Neuronal stem cell (in vitro differentiated cells): ENCODE measurements around the gene ZFTA. TPM values are rescaled to one million over a fixed set of nuclear protein-coding genes. Genes with fewer than 3 reads are reported as not detected.

Source experiments
- DNase-seq: peaks from one replicate; pipeline ENCODE4 v3.0.0-alpha.2; 2013; ENCODE audit warnings: low spot score
- H2AFZ ChIP-seq: one replicate; pipeline ENCODE4 v1.6.1; 2013; ENCODE audit warnings: mild to moderate bottlenecking, low read length, inconsistent platforms
- H2AK5ac ChIP-seq: 2 replicates; pipeline ENCODE4 v1.6.1; 2013; ENCODE audit warnings: low read depth, mild to moderate bottlenecking, inconsistent platforms, low read length, moderate library complexity, mixed read lengths
- H2BK120ac ChIP-seq: 2 replicates; pipeline ENCODE4 v1.6.1; 2013; ENCODE audit warnings: low read depth, mild to moderate bottlenecking, inconsistent platforms, low read length, moderate library complexity, mixed read lengths
- H2BK12ac ChIP-seq: one replicate; pipeline ENCODE4 v1.6.1; 2013; ENCODE audit warnings: low read length, inconsistent platforms
- H2BK15ac ChIP-seq: 2 replicates; pipeline ENCODE4 v1.6.1; 2013; ENCODE audit warnings: mild to moderate bottlenecking, low read length, inconsistent platforms, mixed read lengths
- H2BK5ac ChIP-seq: one replicate; pipeline ENCODE4 v1.6.1; 2013; ENCODE audit warnings: inconsistent platforms, mild to moderate bottlenecking, low read length, moderate library complexity
- H3K14ac ChIP-seq: one replicate; pipeline ENCODE4 v1.6.1; 2013; ENCODE audit warnings: low read length, inconsistent platforms
- H3K18ac ChIP-seq: 2 replicates; pipeline ENCODE4 v1.6.1; 2013; ENCODE audit warnings: low read length, inconsistent platforms
- H3K23ac ChIP-seq: 2 replicates; pipeline ENCODE4 v1.6.1; 2013; ENCODE audit warnings: low read depth, mild to moderate bottlenecking, mixed read lengths, low read length, inconsistent platforms; ENCODE audit not compliant: poor library complexity
- H3K27ac ChIP-seq: replicated peaks from 3 replicates; pipeline ENCODE4 v1.5.1; 2013; ENCODE audit warnings: low read length, inconsistent platforms
- H3K27me3 ChIP-seq, 3 experiments: 2 replicates each; pipeline ENCODE4 v1.6.1; 2013; ENCODE audit warnings: low read length in 3 of 3, mild to moderate bottlenecking in 2 of 3, inconsistent platforms in 1 of 3, low read depth in 1 of 3, mixed read lengths in 1 of 3, moderate library complexity in 1 of 3; ENCODE audit not compliant: control insufficient read depth in 3 of 3, insufficient read depth in 3 of 3
- H3K36me3 ChIP-seq, 2 donors: replicated peaks in 1 of 2; 2 replicates each; pipeline ENCODE4 v1.6.1; 2013; ENCODE audit warnings: low read length in 2 of 2; ENCODE audit not compliant: control insufficient read depth in 2 of 2, insufficient read depth in 2 of 2
- H3K4ac ChIP-seq: 2 replicates; pipeline ENCODE4 v1.6.1; 2013; ENCODE audit warnings: inconsistent platforms, mild to moderate bottlenecking, low read length, moderate library complexity
- H3K4me1 ChIP-seq, 2 donors: 1 replicate in 1 of 2; 2 replicates in 1 of 2; pipeline ENCODE4 v1.6.1; 2013; ENCODE audit warnings: low read length in 2 of 2, low read depth in 1 of 2; ENCODE audit not compliant: control insufficient read depth in 2 of 2, insufficient read depth in 1 of 2
- H3K4me2 ChIP-seq: one replicate; pipeline ENCODE4 v1.6.1; 2013; ENCODE audit warnings: mild to moderate bottlenecking, low read length, inconsistent platforms; ENCODE audit not compliant: insufficient read depth, poor library complexity, severe bottlenecking
- H3K4me3 ChIP-seq, 2 donors: 2 replicates each; pipeline ENCODE4 v1.5.1; 2013; ENCODE audit warnings: low read length in 2 of 2, mild to moderate bottlenecking in 2 of 2, inconsistent platforms in 1 of 2, moderate library complexity in 1 of 2
- H3K79me1 ChIP-seq: one replicate; pipeline ENCODE4 v1.6.1; 2013; ENCODE audit warnings: low read depth, mild to moderate bottlenecking, inconsistent platforms, low read length, moderate library complexity
- H3K9ac ChIP-seq: one replicate; pipeline ENCODE4 v1.6.1; 2013; ENCODE audit warnings: mild to moderate bottlenecking, low read depth, low read length, inconsistent platforms; ENCODE audit not compliant: poor library complexity
- H3K9me3 ChIP-seq, 2 donors: replicated peaks in 1 of 2; 2 replicates each; pipeline versions ENCODE3 to v1.6.1; 2013; ENCODE audit warnings: low read length in 2 of 2, mild to moderate bottlenecking in 2 of 2, inconsistent platforms in 1 of 2, low read depth in 1 of 2, mixed read lengths in 1 of 2, moderate library complexity in 1 of 2; ENCODE audit not compliant: control insufficient read depth in 2 of 2, insufficient read depth in 1 of 2
- H4K8ac ChIP-seq: one replicate; pipeline ENCODE4 v1.6.1; 2013; ENCODE audit warnings: low read depth, mild to moderate bottlenecking, inconsistent platforms, low read length, moderate library complexity
- H4K91ac ChIP-seq: one replicate; pipeline ENCODE4 v1.6.1; 2013; ENCODE audit warnings: low read length, low read depth, mild to moderate bottlenecking, inconsistent platforms; ENCODE audit not compliant: poor library complexity
- WGBS, 2 donors: extraction: QIAGEN DNeasy Blood & Tissue Kit; methylation state at CpG; one replicate each; pipeline ENCODE4 v1.1.7; 2013; ENCODE audit warnings: missing lambda C conversion rate in 2 of 2, mixed read lengths in 1 of 2; ENCODE audit not compliant: insufficient read length in 2 of 2, insufficient replicate concordance in 1 of 2; ENCODE audit errors: extremely low coverage in 2 of 2; 5-methylcytosine and 5-hydroxymethylcytosine counted together
- polyA plus RNA-seq, 2 experiments: library from polyadenylated mRNA; stranded (reverse); fragments of 200-250 nt; gene quantifications; one replicate each; pipeline ENCODE4 v1.2.3, GENCODE V29; 2013

Gene ZFTA
- 30.6 TPM for polyA plus RNA-seq (2013, experiment 1 of 2)
- polyA plus RNA-seq (2013, experiment 2 of 2) = 29.7 TPM

GRCh38 chr11:63768237-63769041 lies at the start of gene ZFTA:
Gene ZFTA (minus strand): TSS chr11:63768775. CDS start chr11:63768622, 153 bp downstream.
- no peak within 1 kb of the TSS for H2BK120ac ChIP-seq
- H4K8ac ChIP-seq = no peak within 1 kb of the TSS
- peak within 1 kb of the TSS; percentile 90 for H3K9ac ChIP-seq
- no CpG with 5 or more reads among the region's 113 CpGs for WGBS, 2 donors
- peaks cover 9% of the 10 kb centered on the region for H3K79me1 ChIP-seq
- H2AK5ac ChIP-seq = peak within 1 kb of the TSS; percentile 72
- H3K27ac ChIP-seq = peak within 1 kb of the TSS; percentile 97
- H3K23ac ChIP-seq = no peak within 1 kb of the TSS
- H2BK5ac ChIP-seq = peak within 1 kb of the TSS; percentile 93
- H3K36me3 ChIP-seq = peaks cover 6 to 27% of the 10 kb centered on the region in 2 donors
- peak within 1 kb of the TSS; percentile 92 to 94 for H3K4me3 ChIP-seq
- peaks cover 29 to 31% of the 10 kb centered on the region in 2 donors for H3K4me1 ChIP-seq
- H3K4me2 ChIP-seq = peak within 1 kb of the TSS; percentile 95
- peak within 1 kb of the TSS; percentile 93 for H2BK15ac ChIP-seq
- H2BK12ac ChIP-seq = no peak within 1 kb of the TSS
- H3K18ac ChIP-seq = peak within 1 kb of the TSS; percentile 98
- H3K14ac ChIP-seq = peak within 1 kb of the TSS; percentile 60
- peak within 1 kb of the TSS; percentile 60 for H4K91ac ChIP-seq
- peak within 1 kb of the TSS; percentile 2 for H3K4ac ChIP-seq
- no peaks in the 10 kb centered on the region for H3K9me3 ChIP-seq
- H2AFZ ChIP-seq = peak within 1 kb of the TSS; percentile 80
- DNase-seq = peak; percentile 72
- no peaks in the 10 kb centered on the region for H3K27me3 ChIP-seq

DNA sequence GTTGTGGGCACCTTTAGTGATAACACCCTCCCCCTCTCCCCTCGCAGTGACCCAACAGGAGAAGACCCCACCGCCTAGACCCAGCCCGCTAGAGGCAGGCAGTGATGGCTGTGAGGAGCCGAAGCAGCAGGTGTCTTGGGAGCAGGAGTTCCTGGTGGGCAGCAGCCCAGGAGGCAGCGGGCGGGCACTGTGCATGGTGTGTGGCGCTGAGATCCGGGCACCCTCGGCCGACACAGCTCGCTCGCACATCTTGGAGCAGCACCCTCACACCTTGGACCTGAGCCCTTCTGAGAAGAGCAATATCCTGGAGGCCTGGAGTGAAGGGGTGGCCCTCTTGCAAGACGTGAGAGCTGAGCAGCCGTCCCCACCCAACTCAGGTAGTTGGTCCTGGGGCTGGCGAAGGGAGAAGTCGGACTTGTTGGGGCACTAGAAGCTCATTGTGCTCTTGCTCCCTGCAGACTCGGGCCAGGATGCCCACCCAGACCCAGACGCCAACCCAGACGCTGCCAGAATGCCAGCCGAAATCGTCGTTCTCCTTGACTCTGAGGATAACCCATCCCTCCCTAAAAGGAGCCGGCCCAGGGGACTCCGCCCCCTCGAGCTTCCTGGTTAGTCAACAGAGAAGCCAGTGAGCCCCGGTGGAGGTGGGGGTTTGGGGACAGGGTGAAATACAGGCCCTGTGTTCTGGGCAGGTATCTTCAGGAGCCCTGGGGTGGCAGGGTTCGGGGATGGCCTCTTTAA lies 49.4 kb upstream of the ZFTA start:
- Histone ChIP-seq H3K4me3 (no peak overlapping the region), H3K36me3 (peaks cover 49 to 83% of the 10 kb centered on the region in 2 donors), H3K79me1 (peaks cover 22% of the 10 kb centered on the region)

DNA sequence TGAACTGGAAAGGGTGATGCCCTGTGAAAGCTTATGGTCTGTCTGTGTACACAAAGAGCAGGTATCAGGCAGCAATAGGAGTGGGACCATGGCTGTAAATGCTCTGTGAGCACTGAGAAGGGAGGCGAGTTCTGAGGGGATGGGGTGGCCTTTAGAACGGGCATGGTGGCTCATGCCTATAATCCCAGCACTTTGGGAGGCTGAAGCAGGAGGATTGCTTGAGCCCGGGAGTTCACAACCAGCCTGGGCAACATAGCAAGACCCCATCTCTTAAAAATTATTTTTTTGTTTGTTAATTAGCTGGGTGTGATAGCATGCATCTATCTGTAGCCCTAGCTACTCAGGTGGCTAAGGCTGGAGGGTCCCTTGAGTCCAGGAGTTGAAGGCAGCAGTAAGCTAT lies 48.2 kb upstream of the ZFTA start:
- H3K18ac ChIP-seq = no peak overlapping the region
- peaks cover 3% of the 10 kb centered on the region in 2 donors for H3K9me3 ChIP-seq
- no peak overlapping the region for H3K27ac ChIP-seq
- no peak overlapping the region for H4K91ac ChIP-seq
- no peak overlapping the region for H2BK15ac ChIP-seq
- no peak for DNase-seq
- H3K14ac ChIP-seq = no peak overlapping the region
- H3K36me3 ChIP-seq = peaks cover 38 to 71% of the 10 kb centered on the region in 2 donors
- H3K27me3 ChIP-seq = no peaks in the 10 kb centered on the region
- no peak overlapping the region for H2AFZ ChIP-seq
- H3K9ac ChIP-seq = no peak overlapping the region
- no peak overlapping the region for H3K4me2 ChIP-seq
- H2BK12ac ChIP-seq = no peak overlapping the region
- peaks cover 19% of the 10 kb centered on the region for H3K79me1 ChIP-seq
- H3K4me1 ChIP-seq = peaks cover 10 to 14% of the 10 kb centered on the region in 2 donors
- H2BK5ac ChIP-seq = no peak overlapping the region
- no peak overlapping the region for H3K4me3 ChIP-seq
- H3K4ac ChIP-seq = no peak overlapping the region
- no peak overlapping the region for H2AK5ac ChIP-seq
- no CpG with 5 or more reads among the region's 3 CpGs for WGBS, 2 donors
- H4K8ac ChIP-seq = no peak overlapping the region
- no peak overlapping the region for H3K23ac ChIP-seq
- H2BK120ac ChIP-seq = no peak overlapping the region

More for the DNA sequence above, 49.4 kb upstream of the ZFTA start:
- Histone ChIP-seq H3K23ac (no peak overlapping the region), H3K14ac (no peak overlapping the region), H2BK5ac (no peak overlapping the region), H3K4me1 (peaks cover 6 to 10% of the 10 kb centered on the region in 2 donors), H3K27me3 (no peaks in the 10 kb centered on the region), H3K4me2 (no peak overlapping the region), H2BK120ac (no peak overlapping the region), H3K4ac (no peak overlapping the region), H4K91ac (no peak overlapping the region), H2BK12ac (no peak overlapping the region), H3K27ac (no peak overlapping the region), H3K9me3 (peaks cover 3% of the 10 kb centered on the region in 2 donors), H2AK5ac (no peak overlapping the region), H2BK15ac (no peak overlapping the region), H2AFZ (no peak overlapping the region), H4K8ac (no peak overlapping the region), H3K9ac (no peak overlapping the region), H3K18ac (no peak overlapping the region)
- no CpG with 5 or more reads among the region's 27 CpGs for WGBS, 2 donors
- DNase-seq = no peak

- Histone ChIP-seq H4K91ac (no peak overlapping the region), H3K14ac (no peak overlapping the region), H2BK15ac (no peak overlapping the region), H4K8ac (no peak overlapping the region), H3K4me2 (no peak overlapping the region), H2BK12ac (no peak overlapping the region), H2BK5ac (no peak overlapping the region), H3K18ac (no peak overlapping the region), H3K9ac (no peak overlapping the region), H3K27ac (no peak overlapping the region), H3K79me1 (peaks cover 19% of the 10 kb centered on the region), H3K36me3 (peaks cover 32 to 65% of the 10 kb centered on the region in 2 donors), H3K9me3 (peaks cover 3% of the 10 kb centered on the region in 2 donors), H3K4me1 (peaks cover 10 to 17% of the 10 kb centered on the region in 2 donors), H3K4me3 (peak overlapping the region in 1 of 2 donors; percentile 12), H3K27me3 (no peaks in the 10 kb centered on the region), H2AFZ (no peak overlapping the region), H2BK120ac (no peak overlapping the region), H3K23ac (no peak overlapping the region), H3K4ac (no peak overlapping the region), H2AK5ac (no peak overlapping the region)
- no CpG with 5 or more reads among the region's 6 CpGs for WGBS, 2 donors
- DNase-seq = no peak
Measured at GRCh38 chr11:63816166-63816565, 47.6 kb upstream of the ZFTA start.
